B cell (primary cell): Measurements from ENCODE around the gene AKT3. TPM values are rescaled to one million over a fixed set of nuclear protein-coding genes. Genes with fewer than 3 reads are reported as not detected.

Source experiments
- ATAC-seq: fragments of 200-7000 bp; cut with Tn5 transposase; one replicate; pipeline ENCODE4 v1.10.0; 2021; ENCODE audit warnings: low read depth, mild to moderate bottlenecking, moderate number of reproducible peaks, moderate library complexity
- CTCF ChIA-PET: fragments of 350-600 bp; sonication (Branson Sonifier 250); formaldehyde crosslinking; loops from one replicate; lab custom pipeline; 2021; ENCODE audit warnings: antibody characterized with exemption, inconsistent platforms; lab: Charles Lee
- POLR2A ChIA-PET: fragments of 350-600 bp; sonication (Branson Sonifier 250); formaldehyde crosslinking; loops from one replicate; lab custom pipeline; 2021; ENCODE audit warnings: antibody characterized with exemption; lab: Charles Lee
- DNase-seq: peaks from one replicate; pipeline ENCODE4 v3.0.0; 2013
- H2AFZ ChIP-seq: 2 replicates; pipeline ENCODE4 v1.6.1; 2012; ENCODE audit warnings: mild to moderate bottlenecking, low read depth, low read length; ENCODE audit not compliant: insufficient read depth, poor library complexity, severe bottlenecking
- H3K27ac ChIP-seq, 2 donors: 1 replicate in 1 of 2; 2 replicates in 1 of 2; pipeline ENCODE4 v1.5.1; 2012 to 2013; ENCODE audit warnings: low read length in 2 of 2, mild to moderate bottlenecking in 2 of 2, moderate library complexity in 1 of 2
- H3K27me3 ChIP-seq, 4 experiments: fragments of 200-600 bp in 1 of 4; sonication (generic) in 1 of 4; replicated peaks in 1 of 4; 1 replicate in 2 of 4; 2 replicates in 2 of 4; pipeline versions ENCODE4 v1.6.1 to v1.7.0; 2013 to 2016; ENCODE audit warnings: low read length in 3 of 4, mild to moderate bottlenecking in 2 of 4, mixed read lengths in 1 of 4, moderate library complexity in 1 of 4; ENCODE audit not compliant: insufficient read depth in 4 of 4, control insufficient read depth in 3 of 4; ENCODE audit errors: control extremely low read depth in 1 of 4
- H3K36me3 ChIP-seq, 2 experiments: replicated peaks in 1 of 2; 1 replicate in 1 of 2; 2 replicates in 1 of 2; pipeline versions ENCODE4 v1.6.1 to v1.7.1; 2013; ENCODE audit warnings: low read length in 1 of 2; ENCODE audit not compliant: insufficient read depth in 2 of 2, control insufficient read depth in 1 of 2; ENCODE audit errors: control extremely low read depth in 1 of 2, extremely low read depth in 1 of 2
- H3K4me1 ChIP-seq, 2 donors: fragments of 200-600 bp in 1 of 2; sonication (generic) in 1 of 2; 1 replicate in 1 of 2; 2 replicates in 1 of 2; pipeline versions ENCODE4 v1.5.1 to v1.6.1; 2013 to 2017; ENCODE audit warnings: low read length in 2 of 2; ENCODE audit not compliant: control insufficient read depth in 2 of 2, insufficient read depth in 2 of 2
- H3K4me2 ChIP-seq: replicated peaks from 2 replicates; pipeline ENCODE3; 2012; ENCODE audit warnings: mild to moderate bottlenecking, low read depth, low read length; ENCODE audit not compliant: poor library complexity, severe bottlenecking
- H3K4me3 ChIP-seq, 5 experiments: fragments of 200-600 bp in 1 of 5; sonication (generic) in 1 of 5; 1 replicate in 3 of 5; 2 replicates in 2 of 5; pipeline versions ENCODE4 v1.5.1 to v1.7.0; 2011 to 2016; ENCODE audit warnings: low read length in 4 of 5, mild to moderate bottlenecking in 4 of 5, low read depth in 2 of 5, control low read depth in 1 of 5, moderate library complexity in 1 of 5; ENCODE audit not compliant: insufficient read depth in 1 of 5; ENCODE audit errors: control extremely low read depth in 1 of 5, extremely low read depth in 1 of 5
- H3K79me2 ChIP-seq: fragments of 200-600 bp; sonication (generic); one replicate; pipeline ENCODE4 v1.6.0; 2016; ENCODE audit warnings: low read length; ENCODE audit not compliant: control insufficient read depth, insufficient read depth
- H3K9ac ChIP-seq: fragments of 200-600 bp; sonication (generic); 2 replicates; pipeline ENCODE4 v1.6.1; 2017; ENCODE audit warnings: mild to moderate bottlenecking, low read length, moderate library complexity
- H3K9me3 ChIP-seq, 3 donors: one replicate each; pipeline versions ENCODE4 v1.6.1 to v1.7.1; 2013; ENCODE audit warnings: low read length in 2 of 3; ENCODE audit not compliant: control insufficient read depth in 2 of 3, insufficient read depth in 1 of 3; ENCODE audit errors: control extremely low read depth in 1 of 3
- H4K20me1 ChIP-seq: 2 replicates; pipeline ENCODE4 v1.6.0; 2012; ENCODE audit warnings: mild to moderate bottlenecking, low read length; ENCODE audit not compliant: insufficient read depth, control insufficient read depth, poor library complexity, severe bottlenecking
- H3K27ac Mint-ChIP-seq: one replicate; pipeline ENCODE4 v1.8.0; 2021; ENCODE audit warnings: mixed read lengths
- H3K27me3 Mint-ChIP-seq: one replicate; pipeline ENCODE4 v1.8.0; 2021; ENCODE audit warnings: mixed read lengths
- H3K4me1 Mint-ChIP-seq: one replicate; pipeline ENCODE4 v1.8.0; 2021; ENCODE audit warnings: mixed read lengths
- H3K4me3 Mint-ChIP-seq: one replicate; pipeline ENCODE4 v1.8.0; 2021; ENCODE audit warnings: mixed read lengths
- H3K9me3 Mint-ChIP-seq: one replicate; pipeline ENCODE4 v1.8.0; 2022; ENCODE audit warnings: mixed read lengths; ENCODE audit not compliant: insufficient read depth
- CTCF ChIP-seq: fragments of 200-600 bp; IDR thresholded peaks from one replicate; pipeline ENCODE4 v1.8.0; 2022; ENCODE audit warnings: antibody characterized with exemption, mild to moderate bottlenecking
- EZH2 ChIP-seq: IDR thresholded peaks from 2 replicates; pipeline ENCODE4 v1.6.1; 2012; ENCODE audit warnings: borderline replicate concordance, low read depth, mild to moderate bottlenecking, moderate library complexity, low read length; ENCODE audit not compliant: insufficient read depth, poor library complexity, severe bottlenecking
- WGBS: methylation state at CpG from one replicate; pipeline ENCODE4 v1.1.5; 2013; ENCODE audit warnings: missing lambda C conversion rate; ENCODE audit not compliant: insufficient coverage; 5-methylcytosine and 5-hydroxymethylcytosine counted together
- intact Hi-C: fragments of 100-400 bp; cut with micrococcal nuclease; formaldehyde crosslinking; loops from one replicate; pipeline ENCODE4 v1.10.0; 2022
- polyA plus RNA-seq: library from polyadenylated mRNA; depleted of rRNA; stranded (reverse); fragments of >200 nt; gene quantifications from 2 replicates; pipeline ENCODE4 v1.2.3, GENCODE V29; 2012
- total RNA-seq, 2 donors: library from RNA; stranded (reverse); fragments of 120-200 nt in 1 of 2; gene quantifications; 1 replicate in 1 of 2; 2 replicates in 1 of 2; pipeline versions ENCODE4 v1.2.3 to v1.2.4, GENCODE V29; 2013 to 2022

Gene AKT3
- total and polyA plus RNA-seq, 2 donors (not counting 1 experiment from before 2014, with no cell fraction given): 4.4 to 148 TPM

- no peaks in the 10 kb centered on the region for H3K9me3 ChIP-seq
- peak overlapping the region; percentile 94 for H3K9ac ChIP-seq
- ChIA-PET POLR2A (interaction anchor here (0.5 to 1.5 kb wide), 4 partner anchors 199 to 476 kb away, joined by 3 to 20 read pairs (median 4); no protein-coding TSS in a partner anchor), CTCF (no interaction called here)
- intact Hi-C loops: loop anchor here (5.0 kb wide), 2 partner anchors 122 to 803 kb away; partner anchors contain the start of gene DESI2
- H3K27ac ChIP-seq: peak overlapping the region; percentile 39 to 98
- no peaks in the 10 kb centered on the region for H3K9me3 Mint-ChIP-seq
- H3K27me3 Mint-ChIP-seq: peaks cover 4% of the 10 kb centered on the region
- H3K4me2 ChIP-seq: peak overlapping the region; percentile 86
- DNase-seq: no peak
- H3K4me3 Mint-ChIP-seq: peak overlapping the region; percentile 96
- no peaks in the 10 kb centered on the region for H3K27me3 ChIP-seq
- H3K4me1 ChIP-seq: peaks cover 13 to 14% of the 10 kb centered on the region in 2 donors
- 0% methylated on average over 16 of the region's 19 CpGs for WGBS
- peak; percentile 3 for ATAC-seq
- no peaks in the 10 kb centered on the region for H3K36me3 ChIP-seq
- H2AFZ ChIP-seq: peak overlapping the region; percentile 70
- H3K79me2 ChIP-seq: peaks cover 8% of the 10 kb centered on the region
- no peak for TF ChIP-seq CTCF
- peak; percentile 41 for TF ChIP-seq EZH2
- no peaks in the 10 kb centered on the region for H4K20me1 ChIP-seq
- H3K27ac Mint-ChIP-seq: peak overlapping the region; percentile 97
- peak overlapping the region; percentile 41 to 82 (median 73) for H3K4me3 ChIP-seq
- H3K4me1 Mint-ChIP-seq: peaks cover 40% of the 10 kb centered on the region
These were observed 1.1 kb downstream of the AKT3 start for GRCh38 chr1:243848858-243849420.
